Astrocyte of the spinal cord (primary cell): Measurements from ENCODE around the gene ATP6AP1.

ENCODE experiments used
- DNase-seq: peaks from one replicate; pipeline ENCODE4 v3.0.0; 2011; ENCODE audit warnings: low read depth, low spot score
- H3K4me3 ChIP-seq: 2 replicates; pipeline ENCODE4 v1.5.1; 2011; ENCODE audit warnings: low read depth, mild to moderate bottlenecking, low read length, moderate library complexity
- in situ Hi-C: cut with HindIII; loops from 2 replicates; pipeline ENCODE4 v1.10.0; 2017; ENCODE audit warnings: low sequenced_read_pairs
- TF ChIP-seq, protein P1 (sequence below): IDR thresholded peaks from 2 replicates; pipeline ENCODE4 v1.5.1; 2012; ENCODE audit warnings: low read depth, mild to moderate bottlenecking, low read length, inconsistent platforms

ATP6AP1 gene

DNA sequence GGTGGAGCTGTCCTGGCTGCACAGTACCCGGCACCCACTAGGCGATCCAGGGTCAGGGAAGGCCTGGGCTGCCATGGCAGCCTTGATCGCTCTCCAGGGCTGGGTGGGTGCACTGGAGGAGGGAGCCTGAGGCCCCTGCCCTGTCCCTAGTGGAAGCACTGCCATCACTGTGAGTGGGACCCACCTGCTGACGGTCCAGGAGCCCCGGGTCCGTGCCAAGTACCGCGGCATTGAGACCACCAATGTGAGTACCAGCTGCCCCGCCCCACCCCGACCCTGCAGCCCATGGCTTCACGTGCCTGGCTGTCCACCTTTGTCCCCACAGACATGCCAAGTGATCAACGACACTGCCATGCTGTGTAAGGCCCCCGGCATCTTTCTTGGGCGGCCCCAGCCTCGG, 38.4 kb downstream of the ATP6AP1 start:
- no peak overlapping the region for H3K4me3 ChIP-seq
- in situ Hi-C loops, result no loop called here
- TF ChIP-seq, protein P1, sequence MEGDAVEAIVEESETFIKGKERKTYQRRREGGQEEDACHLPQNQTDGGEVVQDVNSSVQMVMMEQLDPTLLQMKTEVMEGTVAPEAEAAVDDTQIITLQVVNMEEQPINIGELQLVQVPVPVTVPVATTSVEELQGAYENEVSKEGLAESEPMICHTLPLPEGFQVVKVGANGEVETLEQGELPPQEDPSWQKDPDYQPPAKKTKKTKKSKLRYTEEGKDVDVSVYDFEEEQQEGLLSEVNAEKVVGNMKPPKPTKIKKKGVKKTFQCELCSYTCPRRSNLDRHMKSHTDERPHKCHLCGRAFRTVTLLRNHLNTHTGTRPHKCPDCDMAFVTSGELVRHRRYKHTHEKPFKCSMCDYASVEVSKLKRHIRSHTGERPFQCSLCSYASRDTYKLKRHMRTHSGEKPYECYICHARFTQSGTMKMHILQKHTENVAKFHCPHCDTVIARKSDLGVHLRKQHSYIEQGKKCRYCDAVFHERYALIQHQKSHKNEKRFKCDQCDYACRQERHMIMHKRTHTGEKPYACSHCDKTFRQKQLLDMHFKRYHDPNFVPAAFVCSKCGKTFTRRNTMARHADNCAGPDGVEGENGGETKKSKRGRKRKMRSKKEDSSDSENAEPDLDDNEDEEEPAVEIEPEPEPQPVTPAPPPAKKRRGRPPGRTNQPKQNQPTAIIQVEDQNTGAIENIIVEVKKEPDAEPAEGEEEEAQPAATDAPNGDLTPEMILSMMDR, result no peak
- no peak for DNase-seq

DNA sequence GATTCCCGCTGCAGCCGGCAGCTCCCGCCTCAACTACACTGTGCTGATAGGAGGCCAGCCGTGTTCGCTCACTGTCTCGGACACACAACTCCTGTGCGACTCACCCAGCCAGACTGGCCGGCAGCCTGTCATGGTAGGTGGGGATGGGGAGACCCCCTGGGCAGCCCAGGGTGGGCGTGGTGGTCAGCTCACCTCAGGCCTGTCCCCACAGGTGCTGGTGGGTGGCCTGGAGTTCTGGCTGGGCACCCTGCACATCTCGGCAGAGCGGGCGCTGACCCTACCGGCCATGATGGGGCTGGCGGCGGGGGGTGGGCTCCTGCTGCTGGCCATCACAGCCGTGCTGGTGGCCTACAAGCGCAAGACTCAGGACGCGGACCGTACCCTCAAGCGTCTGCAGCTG, 39.1 kb downstream of the ATP6AP1 start:
- DNase-seq, result no peak
- no peak overlapping the region for H3K4me3 ChIP-seq
- TF ChIP-seq, protein P1, result no peak
- in situ Hi-C loops, result no loop called here

DNA sequence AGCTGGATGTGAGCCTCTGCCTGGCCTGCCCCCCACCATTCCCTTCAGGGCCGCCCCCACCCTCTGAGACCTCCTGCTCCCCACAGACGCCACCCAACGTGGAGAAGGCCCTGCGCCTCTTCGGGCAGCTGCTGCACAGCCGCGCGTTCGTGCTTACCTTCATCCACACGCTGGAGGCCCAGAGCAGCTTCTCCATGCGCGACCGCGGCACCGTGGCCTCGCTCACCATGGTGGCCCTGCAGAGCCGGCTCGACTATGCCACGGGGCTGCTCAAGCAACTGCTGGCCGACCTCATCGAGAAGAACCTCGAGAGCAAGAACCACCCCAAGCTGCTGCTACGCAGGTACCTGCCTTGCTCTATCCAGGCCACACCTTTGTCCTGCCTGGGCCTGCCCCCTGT, 39.7 kb downstream of the ATP6AP1 start:
- in situ Hi-C loops, result no loop called here
- TF ChIP-seq, protein P1, result no peak
- no peak for DNase-seq
- no peak overlapping the region for H3K4me3 ChIP-seq

DNA sequence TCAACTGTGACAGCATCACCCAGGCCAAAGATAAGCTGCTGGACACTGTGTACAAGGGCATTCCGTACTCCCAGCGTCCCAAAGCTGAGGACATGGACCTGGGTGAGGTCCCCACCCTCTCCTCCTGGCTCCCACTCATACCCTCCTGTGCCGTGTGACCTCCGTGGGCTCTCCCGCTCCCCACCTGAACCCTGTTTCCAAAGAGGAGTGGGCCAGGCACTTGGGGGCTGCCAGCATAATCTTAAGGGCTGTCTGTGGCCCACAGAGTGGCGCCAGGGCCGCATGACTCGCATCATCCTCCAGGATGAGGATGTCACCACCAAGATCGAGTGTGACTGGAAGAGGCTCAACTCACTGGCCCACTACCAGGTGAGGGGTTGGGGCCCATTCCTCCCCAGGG, 40.6 kb downstream of the ATP6AP1 start:
- H3K4me3 ChIP-seq, result no peak overlapping the region
- TF ChIP-seq, protein P1, result no peak
- no peak for DNase-seq
- in situ Hi-C loops, result no loop called here

DNA sequence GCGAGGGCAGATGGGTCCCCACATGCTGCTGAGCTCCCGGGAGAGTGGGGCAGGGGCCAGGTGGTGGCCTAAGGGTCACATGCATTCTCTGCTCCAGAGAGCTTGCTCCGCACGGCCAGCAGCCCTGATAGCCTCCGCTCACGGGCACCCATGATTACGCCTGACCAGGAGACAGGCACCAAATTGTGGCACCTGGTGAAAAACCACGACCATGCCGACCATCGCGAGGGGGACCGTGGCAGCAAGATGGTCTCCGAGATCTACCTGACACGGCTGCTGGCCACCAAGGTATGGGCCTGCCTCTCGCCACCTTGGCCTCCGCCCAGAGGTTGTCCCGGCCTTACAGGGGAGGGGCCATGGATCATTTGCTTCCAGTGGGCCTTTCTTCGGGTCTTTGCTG, 41.4 kb downstream of the ATP6AP1 start:
- in situ Hi-C loops, result no loop called here
- DNase-seq, result no peak
- H3K4me3 ChIP-seq, result no peak overlapping the region
- TF ChIP-seq, protein P1, result no peak

DNA sequence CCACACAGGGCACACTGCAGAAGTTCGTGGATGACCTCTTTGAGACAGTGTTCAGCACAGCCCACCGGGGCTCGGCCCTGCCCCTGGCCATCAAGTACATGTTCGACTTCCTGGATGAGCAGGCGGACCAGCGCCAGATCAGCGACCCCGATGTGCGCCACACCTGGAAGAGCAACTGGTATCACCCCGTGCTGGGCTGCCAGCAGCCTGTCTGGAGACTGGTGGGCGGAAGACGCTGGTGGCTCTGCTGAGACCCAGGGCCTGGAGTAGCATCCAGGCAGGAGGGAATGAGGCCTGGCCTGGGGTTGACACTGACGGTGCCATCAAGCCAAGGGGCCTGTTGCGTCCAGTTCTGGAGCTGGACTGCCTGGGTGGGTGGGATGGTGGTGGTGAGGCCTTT, 42.0 kb downstream of the ATP6AP1 start:
- in situ Hi-C loops, result no loop called here
- DNase-seq, result no peak
- TF ChIP-seq, protein P1, result no peak
- H3K4me3 ChIP-seq, result no peak overlapping the region
